NCI-H774 (cell line): Measurements from ENCODE around the gene ATP9A.

Experiments
- DNase-seq: peaks from one replicate; lab custom pipeline; 2025; lab: John Stamatoyannopoulos, UW

ATP9A gene

GRCh38 chr20:51625105-51625504, 143.1 kb downstream of the ATP9A start:
- DNase-seq = no peak

DNA sequence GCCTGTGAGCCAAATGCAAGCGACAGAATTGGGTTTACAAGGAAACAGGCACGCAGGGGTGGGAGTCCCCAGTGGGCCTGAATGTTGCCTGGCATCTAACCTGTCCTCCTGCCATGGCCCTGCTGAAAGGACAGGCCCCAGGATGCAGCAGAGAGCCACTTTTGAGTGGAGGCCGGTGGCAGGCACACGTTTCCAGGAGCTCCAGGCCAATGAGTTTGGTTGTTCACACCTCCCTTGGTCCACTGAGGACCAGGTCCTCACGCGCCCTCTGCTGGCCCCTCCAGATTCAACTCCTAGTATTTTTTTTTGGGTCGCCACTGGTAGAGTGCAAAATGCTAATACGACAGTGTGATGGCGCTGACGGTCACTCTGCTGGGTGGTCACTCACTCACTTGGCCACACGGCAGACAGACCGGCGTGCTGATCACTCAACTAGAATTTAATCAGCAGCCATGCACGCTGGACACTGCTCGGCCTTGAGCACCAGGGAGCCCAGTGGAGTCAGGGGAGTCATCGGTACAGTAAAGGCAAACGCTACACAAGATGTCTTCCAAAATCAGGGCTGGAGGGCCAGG, 143.9 kb downstream of the ATP9A start:
- peak; percentile 30 for DNase-seq

DNA sequence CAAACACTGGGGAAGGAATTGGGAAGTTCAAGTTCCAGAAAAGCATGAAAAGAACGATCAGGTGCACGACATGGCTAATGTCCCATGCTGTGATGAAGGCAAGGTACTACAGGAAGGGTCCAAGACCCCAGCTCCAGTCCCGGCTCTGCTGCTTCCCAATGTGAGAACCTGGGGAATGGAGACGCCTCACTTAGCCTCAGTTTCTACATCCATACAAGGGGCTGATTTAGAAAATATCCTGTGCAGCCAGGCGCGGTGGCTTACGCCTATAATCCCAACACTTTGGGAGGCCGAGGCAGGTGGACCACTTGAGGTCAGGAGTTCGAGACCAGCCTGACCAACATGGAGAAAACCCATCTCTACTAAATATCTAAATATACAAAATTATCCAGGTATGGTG, 144.9 kb downstream of the ATP9A start:
- DNase-seq = no peak

DNA sequence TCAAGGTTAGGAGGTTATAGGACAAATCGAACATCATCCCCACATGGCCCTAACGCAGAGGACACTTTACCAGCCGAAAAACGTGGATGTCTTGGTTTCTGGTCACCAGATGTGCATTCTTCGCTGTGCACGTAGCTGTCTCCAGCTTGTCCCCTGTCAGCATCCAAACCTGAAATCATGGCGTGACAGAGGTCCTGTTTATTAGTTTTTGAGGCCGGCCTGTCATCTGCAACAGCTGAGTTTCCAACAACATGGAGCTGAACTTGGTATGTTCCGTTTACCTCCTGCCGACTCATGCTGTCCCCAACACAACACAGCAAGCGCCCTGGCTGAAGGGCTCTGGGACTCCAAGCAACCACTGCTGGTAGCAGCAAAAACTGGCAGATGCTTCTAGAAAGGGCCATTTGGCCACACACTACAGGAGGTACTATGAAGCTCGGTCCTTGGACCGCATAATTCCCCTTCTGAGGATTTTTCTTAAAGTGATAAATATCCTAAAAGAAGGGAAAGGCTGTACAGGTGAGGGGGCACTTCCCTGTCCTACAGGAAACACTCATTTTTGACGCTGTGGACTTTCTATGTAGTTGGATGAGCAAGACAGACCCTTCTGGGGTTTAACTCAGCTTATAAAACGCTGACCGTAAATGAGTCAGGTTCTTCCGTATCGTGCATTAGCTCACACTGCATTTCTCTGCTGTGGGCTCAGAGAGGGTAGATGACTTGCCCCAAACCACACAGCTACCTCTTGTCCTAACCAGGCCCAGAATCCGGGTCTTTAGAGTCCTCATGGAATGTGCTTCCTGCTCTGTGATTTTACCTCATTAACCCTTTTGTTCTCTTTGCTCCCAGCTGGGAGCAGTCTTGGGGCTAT, 146.0 kb downstream of the ATP9A start:
- no peak for DNase-seq

GRCh38 chr20:51620432-51620831, 147.8 kb downstream of the ATP9A start:
- no peak for DNase-seq

GRCh38 chr20:51616060-51616459, 152.1 kb downstream of the ATP9A start:
- DNase-seq = no peak

- no peak for DNase-seq
Observed at GRCh38 chr20:51614687-51615086, 153.5 kb downstream of the ATP9A start.

DNA sequence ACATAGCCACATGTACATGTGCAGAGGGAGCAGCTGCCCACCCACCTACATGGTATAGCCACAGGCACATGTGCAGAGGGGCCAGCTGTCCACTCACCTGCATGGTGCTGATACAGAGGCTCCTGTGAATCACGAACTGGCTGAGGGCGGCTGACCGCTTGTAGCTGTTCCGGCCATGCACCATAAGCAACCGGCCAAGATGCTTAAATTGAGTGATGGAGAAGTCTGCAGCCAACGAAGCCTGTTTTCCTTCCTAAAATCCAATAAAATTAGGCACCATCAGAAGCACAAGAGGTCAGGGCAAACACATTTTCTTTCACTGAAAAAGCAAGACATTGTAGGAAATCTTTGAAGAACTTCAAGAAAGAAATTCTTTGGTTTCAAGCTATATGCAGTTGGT, 154.6 kb downstream of the ATP9A start:
- no peak for DNase-seq

GRCh38 chr20:51612896-51613295, 155.3 kb downstream of the ATP9A start:
- no peak for DNase-seq

- DNase-seq = no peak
Observed at GRCh38 chr20:51611625-51611890, 156.6 kb downstream of the ATP9A start.

GRCh38 chr20:51610761-51611624, 157.2 kb downstream of the ATP9A start:
- DNase-seq = no peak

DNA sequence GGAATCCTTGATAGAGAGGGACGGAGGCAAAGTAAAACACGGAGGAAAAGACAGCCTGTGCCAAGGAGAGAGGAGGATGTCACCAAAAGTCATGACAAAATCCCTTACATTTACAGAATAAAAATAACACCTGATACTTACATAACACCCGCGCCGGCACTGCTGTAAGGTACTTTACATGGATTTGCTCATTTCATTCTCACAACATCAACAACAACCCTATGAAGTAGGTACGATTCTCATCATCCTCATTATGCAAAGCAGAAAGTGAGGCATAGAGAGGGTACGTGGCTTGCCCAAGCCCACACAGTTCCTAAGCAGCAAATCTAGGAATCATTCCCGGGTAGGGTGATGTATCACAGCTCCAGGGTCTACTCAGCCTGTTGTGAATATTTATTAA, 158.1 kb downstream of the ATP9A start:
- DNase-seq = no peak

- no peak for DNase-seq
Observed at GRCh38 chr20:51609251-51609650, 158.9 kb downstream of the ATP9A start.

GRCh38 chr20:51608061-51608460, 160.1 kb downstream of the ATP9A start:
- DNase-seq = no peak

GRCh38 chr20:51607170-51607569, 161.0 kb downstream of the ATP9A start:
- no peak for DNase-seq

GRCh38 chr20:51604851-51605250, 163.3 kb downstream of the ATP9A start:
- no peak for DNase-seq

DNA sequence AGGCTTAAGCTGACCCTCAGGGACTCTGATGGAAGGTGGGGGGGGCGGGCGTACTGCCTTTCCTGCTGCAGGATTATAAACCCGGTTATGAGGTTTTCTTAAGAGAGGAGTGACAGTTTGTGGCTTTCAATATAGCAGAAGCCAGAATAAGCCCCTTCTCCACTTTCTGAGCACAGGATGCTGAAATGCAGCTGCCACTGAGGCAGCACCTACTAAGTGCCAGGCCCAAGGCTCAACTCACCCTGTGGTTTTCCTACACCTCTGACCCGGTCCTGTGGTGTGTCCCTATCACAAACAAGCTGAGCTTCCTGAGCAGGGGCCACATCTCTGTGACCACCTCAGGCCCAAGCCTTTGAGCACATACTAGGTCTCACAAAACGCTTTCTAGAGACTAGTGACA, 166.1 kb downstream of the ATP9A start:
- DNase-seq = no peak

- no peak for DNase-seq
Observed at GRCh38 chr20:51600950-51601349, 167.2 kb downstream of the ATP9A start.

- DNase-seq = no peak
Observed at GRCh38 chr20:51600016-51600420, 168.2 kb downstream of the ATP9A start.

- no peak for DNase-seq
Observed at GRCh38 chr20:51598556-51598955, 169.6 kb downstream of the ATP9A start.

GRCh38 chr20:51597389-51598231, 170.6 kb downstream of the ATP9A start:
- DNase-seq = no peak
